Adrenal gland (tissue), 5 donors: ENCODE measurements around the gene GNAT2.

Source experiments
- POLR2A ChIP-seq, 2 donors: fragments of 450-650 bp; IDR thresholded peaks; one replicate each; pipeline ENCODE4 v1.6.1; 2017; ENCODE audit warnings: antibody characterized with exemption in 2 of 2, mild to moderate bottlenecking in 2 of 2, moderate library complexity in 1 of 2
- TF ChIP-seq, protein P1 (sequence below), 6 experiments: fragments of 450-650 bp in 4 of 6; fragments of 200-600 bp in 2 of 6; sonication (generic) in 1 of 6; IDR thresholded peaks; 1 replicate in 5 of 6; 2 replicates in 1 of 6; pipeline versions ENCODE4 v1.5.1 to v1.8.0; 2016 to 2021; ENCODE audit warnings: antibody characterized with exemption in 6 of 6, mild to moderate bottlenecking in 2 of 6, moderate library complexity in 1 of 6
- donor health status: DM: no; HTN: no; CAD: no.

DNA sequence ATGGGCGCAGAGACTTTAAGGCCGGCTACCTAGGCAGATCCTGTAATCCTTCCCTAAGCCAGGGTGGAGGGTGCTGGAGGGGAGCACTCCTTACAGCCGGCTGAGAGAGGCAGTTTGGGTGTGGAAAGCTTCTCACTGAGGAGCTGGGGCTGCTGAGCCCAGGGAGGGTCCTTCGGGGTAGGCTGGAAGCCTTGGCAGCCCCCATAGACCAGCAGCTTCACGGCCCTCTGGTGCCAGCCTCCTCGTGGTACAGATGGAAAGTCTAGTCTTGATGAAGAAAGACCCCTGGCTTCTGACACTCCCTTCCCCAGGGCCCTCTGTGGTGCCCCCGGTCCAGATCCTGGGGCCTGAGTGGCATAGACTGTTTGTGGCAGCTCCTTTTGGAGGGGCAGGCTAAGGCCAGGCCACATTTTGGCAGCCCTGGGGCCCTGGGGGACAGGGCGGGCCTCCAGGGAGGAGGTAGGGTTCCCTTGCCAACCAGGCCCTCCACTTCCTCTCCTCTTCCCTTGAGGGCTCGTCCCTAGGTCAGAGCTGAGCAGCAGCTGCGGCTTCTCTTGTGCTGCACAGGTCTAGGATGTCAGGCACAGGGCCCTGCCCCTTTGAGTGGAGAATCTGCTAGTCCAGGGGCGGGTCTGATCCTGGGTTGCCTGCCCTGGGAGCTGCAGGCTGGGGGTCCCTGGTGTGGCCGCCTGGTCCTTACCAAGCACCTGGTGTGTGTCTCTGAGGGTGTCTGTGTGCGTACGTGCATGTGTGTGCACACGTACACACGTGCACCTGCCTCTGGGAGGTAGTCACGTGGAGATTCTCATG, 5.0 kb upstream of the GNAT2 start:
- TF ChIP-seq, protein P1, sequence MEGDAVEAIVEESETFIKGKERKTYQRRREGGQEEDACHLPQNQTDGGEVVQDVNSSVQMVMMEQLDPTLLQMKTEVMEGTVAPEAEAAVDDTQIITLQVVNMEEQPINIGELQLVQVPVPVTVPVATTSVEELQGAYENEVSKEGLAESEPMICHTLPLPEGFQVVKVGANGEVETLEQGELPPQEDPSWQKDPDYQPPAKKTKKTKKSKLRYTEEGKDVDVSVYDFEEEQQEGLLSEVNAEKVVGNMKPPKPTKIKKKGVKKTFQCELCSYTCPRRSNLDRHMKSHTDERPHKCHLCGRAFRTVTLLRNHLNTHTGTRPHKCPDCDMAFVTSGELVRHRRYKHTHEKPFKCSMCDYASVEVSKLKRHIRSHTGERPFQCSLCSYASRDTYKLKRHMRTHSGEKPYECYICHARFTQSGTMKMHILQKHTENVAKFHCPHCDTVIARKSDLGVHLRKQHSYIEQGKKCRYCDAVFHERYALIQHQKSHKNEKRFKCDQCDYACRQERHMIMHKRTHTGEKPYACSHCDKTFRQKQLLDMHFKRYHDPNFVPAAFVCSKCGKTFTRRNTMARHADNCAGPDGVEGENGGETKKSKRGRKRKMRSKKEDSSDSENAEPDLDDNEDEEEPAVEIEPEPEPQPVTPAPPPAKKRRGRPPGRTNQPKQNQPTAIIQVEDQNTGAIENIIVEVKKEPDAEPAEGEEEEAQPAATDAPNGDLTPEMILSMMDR (IDR thresholded peaks at IDR 0.05), result no peak
- no peak for TF ChIP-seq POLR2A (IDR thresholded peaks at IDR 0.05)
